Epidermal melanocyte (primary cell): ENCODE results near the gene OR8B8.
"Not testable (repeated sequence)": the region's sequence is repeated elsewhere in the genome, so short reads cannot be mapped to it uniquely, and the experiment has no call there.

ENCODE experiments used
- DNase-seq: peaks from one replicate; pipeline ENCODE4 v3.0.0; 2011; ENCODE audit warnings: low spot score; ENCODE audit not compliant: insufficient read length

The OR8B8 gene, protein sequence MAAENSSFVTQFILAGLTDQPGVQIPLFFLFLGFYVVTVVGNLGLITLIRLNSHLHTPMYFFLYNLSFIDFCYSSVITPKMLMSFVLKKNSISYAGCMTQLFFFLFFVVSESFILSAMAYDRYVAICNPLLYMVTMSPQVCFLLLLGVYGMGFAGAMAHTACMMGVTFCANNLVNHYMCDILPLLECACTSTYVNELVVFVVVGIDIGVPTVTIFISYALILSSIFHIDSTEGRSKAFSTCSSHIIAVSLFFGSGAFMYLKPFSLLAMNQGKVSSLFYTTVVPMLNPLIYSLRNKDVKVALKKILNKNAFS

GRCh38 chr11:124445646-124446150, at the start of gene OR8B8:
Gene OR8B8 (minus strand): TSS chr11:124445696. CDS start chr11:124441085, 4,611 bp downstream.
- no peak for DNase-seq

- DNase-seq, result no peak
Measured at GRCh38 chr11:124493016-124493655, 47.6 kb upstream of the OR8B8 start.

DNA sequence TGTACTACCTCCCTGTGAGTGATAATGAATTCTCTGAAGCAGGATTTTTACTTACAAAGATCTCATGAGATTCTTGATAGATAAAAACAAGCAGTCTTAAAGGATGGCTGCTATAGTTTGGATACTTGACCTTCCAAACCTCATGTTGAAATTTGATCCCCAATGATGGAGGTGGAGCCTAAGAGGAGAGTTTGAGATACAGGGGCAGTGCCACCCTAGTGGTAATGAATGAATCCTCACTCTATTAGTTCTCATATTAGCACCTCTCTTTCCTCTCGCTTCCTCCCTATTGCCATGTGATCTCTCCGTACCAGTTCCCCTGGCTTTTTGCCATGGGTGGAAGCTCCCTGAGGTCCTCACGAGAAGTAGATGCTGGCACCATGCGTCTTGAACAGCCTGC, 37.9 kb upstream of the OR8B8 start:
- no peak for DNase-seq

DNA sequence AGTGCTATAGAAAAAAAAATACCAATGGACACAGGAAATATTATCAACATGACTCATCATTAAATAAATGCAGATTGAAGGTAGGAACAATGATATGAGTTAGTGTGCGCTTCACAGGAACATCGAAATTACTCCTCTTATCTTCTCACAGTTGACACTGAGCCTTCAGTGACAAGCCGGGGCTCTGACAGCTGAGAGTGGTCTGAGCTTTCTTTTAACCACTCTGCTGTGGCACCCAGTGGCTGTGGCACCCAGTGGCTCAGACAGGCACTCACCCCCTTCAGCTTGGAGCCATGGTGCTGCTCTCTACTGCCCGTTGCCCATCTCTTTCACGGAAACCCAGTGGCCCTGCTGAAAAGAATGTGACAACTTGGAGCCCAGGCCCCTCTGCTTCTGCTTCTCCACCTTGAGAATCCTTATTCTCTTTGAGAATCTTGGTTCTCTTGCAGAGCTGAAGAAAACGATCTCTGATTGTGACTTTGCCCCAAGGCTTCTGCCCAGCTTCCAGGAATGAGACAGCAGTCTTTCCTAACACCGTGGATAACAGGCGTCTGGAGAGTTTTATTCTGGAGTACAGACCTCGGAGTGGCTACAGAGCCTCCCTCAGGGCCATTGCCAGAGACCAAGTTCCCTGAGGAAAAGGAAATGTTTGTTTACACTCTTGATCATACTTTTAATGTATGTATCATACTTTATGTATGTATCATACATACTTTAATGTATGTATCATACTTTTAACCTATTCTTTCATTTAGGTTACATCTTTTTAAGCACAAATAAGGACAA, 37.1 kb upstream of the OR8B8 start:
- no peak for DNase-seq

DNA sequence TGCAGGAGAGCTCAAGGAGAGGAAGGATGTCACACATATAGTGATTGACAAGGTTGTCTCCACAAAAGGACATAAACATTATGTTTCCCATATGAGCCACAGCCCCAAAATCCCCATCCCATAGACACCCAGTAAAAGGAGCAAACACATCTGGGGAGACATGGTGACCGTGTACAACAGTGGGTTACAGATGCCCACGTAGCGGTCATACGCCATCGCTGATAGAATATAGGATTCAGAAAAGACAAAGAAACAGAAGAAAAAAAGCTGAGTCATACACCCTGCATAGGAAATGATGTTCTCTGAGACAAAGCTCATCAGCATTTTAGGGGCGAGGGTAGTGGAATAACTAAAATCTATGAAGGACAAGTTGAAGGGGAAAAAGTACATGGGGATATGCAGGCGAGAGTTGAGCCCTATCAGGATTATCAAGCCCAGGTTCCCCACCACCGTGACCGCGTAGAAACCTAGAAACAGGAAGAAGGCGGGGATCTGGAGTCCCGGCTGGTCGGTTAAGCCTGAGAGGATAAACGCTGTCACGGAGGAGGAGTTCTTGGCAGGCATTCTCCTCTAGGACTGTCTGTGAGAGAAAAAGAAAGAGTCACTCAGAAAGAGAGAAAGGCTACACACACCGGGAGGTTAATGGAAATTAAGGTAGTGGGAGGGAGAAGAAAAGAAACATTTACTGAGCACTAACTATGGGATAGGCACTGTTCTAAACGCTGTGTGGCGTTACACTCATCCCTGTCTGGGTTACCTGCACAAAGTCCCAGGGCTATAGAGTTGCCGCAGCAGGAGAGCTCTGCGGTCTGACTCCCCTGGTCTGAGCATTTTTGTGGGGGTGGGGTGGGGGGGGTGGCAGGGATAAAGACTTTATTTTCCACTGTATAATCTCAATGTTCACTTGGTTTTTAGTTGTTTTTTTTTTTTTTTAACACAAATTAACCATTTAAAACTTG, 36.1 kb upstream of the OR8B8 start:
- DNase-seq, result no peak

DNA sequence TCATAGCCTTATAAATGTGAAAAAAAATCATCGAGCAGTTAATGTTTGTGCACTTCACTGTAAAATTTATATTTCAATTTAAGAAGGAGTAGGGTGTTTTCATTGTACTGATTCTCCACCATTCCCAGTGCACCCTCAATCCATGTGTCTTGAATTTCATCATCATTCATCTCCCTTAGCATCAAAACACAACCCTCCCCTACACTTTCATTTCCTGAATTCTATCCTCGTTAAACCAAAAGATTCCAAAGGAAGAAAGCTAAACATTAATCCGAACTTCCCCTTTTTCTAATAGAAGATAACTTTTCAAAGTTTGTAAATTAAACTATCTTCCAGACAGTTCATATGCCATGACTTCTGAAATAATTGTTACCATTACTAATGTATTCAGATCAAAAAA, 34.1 kb upstream of the OR8B8 start:
- no peak for DNase-seq

DNA sequence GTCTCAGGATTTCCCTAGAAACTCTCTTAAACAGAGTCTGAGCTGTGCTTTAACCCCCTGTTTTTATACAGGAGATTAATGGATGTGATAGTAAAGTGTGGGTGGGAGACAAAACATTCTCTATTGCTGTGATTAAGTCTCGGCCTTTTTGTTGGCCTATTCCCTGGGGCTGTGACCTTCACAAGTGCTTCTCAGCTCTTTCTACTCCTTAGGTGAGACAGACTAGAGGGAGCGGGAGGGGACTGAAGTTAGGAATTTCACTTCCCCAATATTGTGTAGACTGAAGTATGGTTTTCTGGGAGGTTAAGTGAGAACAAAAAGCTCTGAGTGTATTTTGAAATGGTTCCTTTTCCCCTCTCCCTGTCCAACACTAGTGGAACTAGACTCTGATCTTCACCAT, 29.8 kb upstream of the OR8B8 start:
- DNase-seq, result no peak

GRCh38 chr11:124474779-124475178, 29.3 kb upstream of the OR8B8 start:
- no peak for DNase-seq

DNA sequence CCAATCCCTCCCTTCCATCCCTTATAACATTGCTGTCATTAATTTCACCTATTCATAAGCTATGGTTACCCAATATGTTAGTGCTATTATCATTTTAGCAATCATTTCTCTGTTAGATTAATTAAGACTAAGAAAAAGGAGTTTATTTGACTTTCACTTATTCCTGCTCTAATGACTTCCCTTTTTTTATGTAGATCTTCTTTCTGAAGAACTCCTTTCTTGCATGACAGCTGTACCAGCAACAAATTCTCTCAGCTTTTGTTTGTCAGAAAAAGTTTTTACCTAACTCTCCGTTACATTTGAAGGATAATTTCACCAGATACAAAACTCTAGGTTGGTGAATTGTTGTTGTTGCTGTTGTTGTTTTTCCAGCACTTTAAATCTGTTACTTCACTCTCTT, 28.6 kb upstream of the OR8B8 start:
- no peak for DNase-seq

- no peak for DNase-seq
Measured at GRCh38 chr11:124473476-124473875, 28.0 kb upstream of the OR8B8 start.

DNA sequence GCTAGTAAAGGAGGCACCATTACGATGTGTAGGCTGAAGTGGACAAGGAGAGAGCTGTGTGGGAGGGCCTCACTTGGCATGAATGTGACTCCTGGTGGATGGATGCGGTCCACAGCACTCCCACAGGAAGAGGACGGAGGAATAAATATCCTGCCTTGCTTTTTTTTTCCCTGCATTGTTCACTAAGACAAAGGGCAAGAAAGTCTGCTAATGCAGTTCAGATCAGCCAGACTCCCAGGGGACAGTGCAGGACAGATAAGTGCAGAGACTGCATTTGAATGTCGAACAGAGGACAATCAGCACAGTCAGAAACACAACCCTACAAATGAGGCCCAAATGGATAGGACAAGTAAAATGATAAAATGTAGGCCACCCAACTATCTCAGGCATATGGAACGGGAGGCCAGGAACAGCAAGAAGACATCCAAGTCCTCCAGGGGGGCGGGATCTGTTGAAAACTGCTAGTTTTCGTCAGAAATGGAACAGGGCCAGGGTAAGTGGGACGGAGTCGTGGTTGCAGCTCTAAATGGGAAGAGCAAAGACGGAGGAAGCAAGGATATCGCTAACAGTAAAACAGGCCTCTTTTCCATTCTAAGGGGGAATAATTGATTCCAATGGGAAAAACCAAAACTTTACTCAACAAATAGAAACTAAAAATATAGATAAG, 25.2 kb upstream of the OR8B8 start:
- no peak for DNase-seq

- no peak for DNase-seq
Measured at GRCh38 chr11:124467381-124467927, 22.0 kb upstream of the OR8B8 start.

- DNase-seq, result no peak
Measured at GRCh38 chr11:124465368-124465767, 19.9 kb upstream of the OR8B8 start.

GRCh38 chr11:124463990-124464389, 18.5 kb upstream of the OR8B8 start:
- DNase-seq, result no peak

DNA sequence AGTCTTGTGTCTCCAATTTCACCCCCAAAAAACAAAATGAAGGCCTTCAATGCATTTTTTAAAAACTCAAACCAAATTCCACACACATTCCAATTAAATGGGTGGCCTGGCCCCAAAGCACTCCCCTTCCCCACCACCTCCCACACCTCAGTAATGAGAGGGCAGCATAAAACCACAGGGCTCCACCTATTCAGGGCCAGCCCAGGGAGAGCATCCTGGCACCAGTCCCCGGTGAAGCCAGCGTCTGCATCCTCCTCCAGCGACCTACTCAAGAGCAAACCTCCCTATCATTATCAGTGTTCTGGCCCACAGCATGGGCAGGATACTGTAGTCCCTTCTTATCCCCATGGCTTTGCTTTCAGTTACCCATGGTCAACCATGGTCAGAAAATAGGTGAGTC, 17.8 kb upstream of the OR8B8 start:
- no peak for DNase-seq

- DNase-seq, result no peak
Measured at GRCh38 chr11:124460459-124460858, 15.0 kb upstream of the OR8B8 start.

DNA sequence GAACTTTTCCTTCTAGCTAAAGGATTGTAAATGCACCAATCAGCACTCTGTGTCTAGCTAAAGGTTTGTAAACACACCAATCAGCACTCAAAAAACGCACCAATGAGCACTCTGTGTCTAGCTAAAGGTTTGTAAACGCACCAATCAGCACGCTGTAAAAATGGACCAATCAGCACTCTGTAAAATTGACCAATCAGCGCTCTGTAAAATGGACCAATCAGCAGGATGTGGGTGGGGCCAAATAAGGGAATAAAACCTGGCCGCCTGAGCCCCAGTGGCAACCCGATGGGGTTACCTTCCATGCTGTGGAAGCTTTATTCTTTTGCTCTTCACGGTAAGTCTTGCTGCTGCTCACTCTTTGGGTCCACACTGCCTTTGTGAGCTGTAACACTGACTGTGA, 13.9 kb upstream of the OR8B8 start:
- DNase-seq, result not testable (repeated sequence)

DNA sequence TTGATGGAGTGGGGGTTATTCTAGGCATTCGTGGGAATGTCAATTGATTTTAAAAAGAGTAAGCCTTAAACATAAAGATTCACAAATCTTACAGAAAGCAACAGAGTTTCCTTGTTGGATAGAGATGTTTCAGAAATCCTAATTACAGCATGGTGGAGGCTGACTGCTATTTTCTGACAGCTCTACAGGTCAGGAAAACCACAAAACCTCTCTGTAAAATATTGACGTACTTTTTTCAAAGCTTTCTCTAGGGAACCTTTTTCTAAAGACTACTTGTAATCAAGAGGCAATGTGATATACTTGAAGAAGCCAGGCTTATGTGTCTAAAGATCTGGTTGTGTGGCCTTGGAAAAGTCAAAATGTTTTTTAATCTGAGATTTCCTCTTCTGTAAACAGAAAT, 9.1 kb upstream of the OR8B8 start:
- DNase-seq, result no peak

DNA sequence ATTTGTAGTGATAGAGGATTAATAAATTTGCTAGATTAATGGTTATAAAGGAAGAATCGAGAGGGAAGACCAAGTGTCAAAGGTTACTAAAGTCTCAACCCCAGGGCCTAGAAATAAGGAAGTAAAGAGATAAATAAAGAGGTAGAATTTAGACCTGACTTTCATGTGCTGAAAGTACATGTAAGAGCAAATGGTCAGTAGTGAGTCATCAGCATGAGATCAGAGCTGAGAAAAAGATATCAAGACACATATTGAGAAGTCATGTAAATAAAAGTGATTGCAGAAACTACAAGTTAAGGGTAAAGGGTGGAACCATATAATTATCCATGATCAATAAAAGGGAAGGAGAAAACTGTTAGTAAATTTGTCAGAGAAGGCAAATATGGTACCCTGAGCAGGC, 1.4 kb upstream of the OR8B8 start:
- DNase-seq, result no peak

GRCh38 chr11:124442847-124443246, 2.6 kb downstream of the OR8B8 start:
- DNase-seq, result no peak
